Measurements from ENCODE around the gene ABCC8.

Gene ABCC8

GRCh38 chr11:17401841-17402240 lies 74.8 kb downstream of the ABCC8 start:
- DNase-seq: no peak

- DNase-seq: no peak
Observed at GRCh38 chr11:17401316-17401715, 75.3 kb downstream of the ABCC8 start.

GRCh38 chr11:17400048-17400775 lies 76.4 kb downstream of the ABCC8 start:
- no peak for DNase-seq

- no peak for DNase-seq
Observed at GRCh38 chr11:17399236-17399635, 77.4 kb downstream of the ABCC8 start.

GRCh38 chr11:17397311-17398002 lies 79.2 kb downstream of the ABCC8 start:
- no peak for DNase-seq

GRCh38 chr11:17396598-17397310 lies 79.9 kb downstream of the ABCC8 start:
- DNase-seq: no peak

- DNase-seq: no peak
Observed at GRCh38 chr11:17395978-17396377, 80.7 kb downstream of the ABCC8 start.

GRCh38 chr11:17395554-17395961 lies 81.1 kb downstream of the ABCC8 start:
- no peak for DNase-seq

- DNase-seq: no peak
Observed at GRCh38 chr11:17394743-17395390, 81.8 kb downstream of the ABCC8 start.

GRCh38 chr11:17393472-17393871 lies 83.2 kb downstream of the ABCC8 start:
- no peak for DNase-seq

GRCh38 chr11:17392872-17393271 lies 83.8 kb downstream of the ABCC8 start:
- DNase-seq: no peak

- DNase-seq: no peak
Observed at GRCh38 chr11:17391493-17392355, 84.9 kb downstream of the ABCC8 start.

GRCh38 chr11:17389957-17390649 lies 86.5 kb downstream of the ABCC8 start:
- DNase-seq: no peak

- peak; percentile 56 to 57 for DNase-seq
Observed at GRCh38 chr11:17389211-17389956, 87.3 kb downstream of the ABCC8 start.

GRCh38 chr11:17388609-17389210 lies 87.9 kb downstream of the ABCC8 start, which contains the start of gene KCNJ11:
Gene KCNJ11 (minus strand): TSS chr11:17388659. CDS start chr11:17388091, 568 bp downstream.
- DNase-seq: no peak

- DNase-seq: no peak
Observed at GRCh38 chr11:17387811-17388210, 88.8 kb downstream of the ABCC8 start.

GRCh38 chr11:17387254-17387653 lies 89.4 kb downstream of the ABCC8 start:
- no peak for DNase-seq

GRCh38 chr11:17386331-17387084 lies 90.1 kb downstream of the ABCC8 start:
- peak in 1 of 2 experiments; percentile 17 for DNase-seq

GRCh38 chr11:17385926-17386325 lies 90.7 kb downstream of the ABCC8 start:
- no peak for DNase-seq

GRCh38 chr11:17385492-17385891 lies 91.2 kb downstream of the ABCC8 start:
- no peak for DNase-seq
